Heart right ventricle (tissue), 16 donors: ENCODE data around the gene TRIP13. TPM values are rescaled to one million over a fixed set of nuclear protein-coding genes. Genes with fewer than 3 reads are reported as not detected.

Experiments used
- ATAC-seq, 8 donors: fragments of 200-7000 bp; cut with Tn5 transposase; one replicate each; pipeline ENCODE4 v1.9.1; 2020; ENCODE audit warnings: mild to moderate bottlenecking in 8 of 8, moderate library complexity in 8 of 8, moderate number of reproducible peaks in 1 of 8
- DNase-seq, 2 donors: peaks; one replicate each; pipeline ENCODE4 v3.0.0-alpha.2; 2020
- H3K27ac ChIP-seq, 10 donors: fragments of 200-600 bp; sonication (generic) in 2 of 10; one replicate each; pipeline versions ENCODE4 v1.5.0 to v1.8.0; 2020 to 2022; ENCODE audit warnings: mild to moderate bottlenecking in 3 of 10
- H3K27me3 ChIP-seq, 7 donors: fragments of 200-600 bp; one replicate each; pipeline ENCODE4 v1.8.0; 2021 to 2022; ENCODE audit warnings: mild to moderate bottlenecking in 2 of 7
- H3K36me3 ChIP-seq, 9 donors: fragments of 200-600 bp; sonication (generic) in 1 of 9; one replicate each; pipeline versions ENCODE4 v1.5.0 to v1.8.0; 2020 to 2022; ENCODE audit warnings: mild to moderate bottlenecking in 2 of 9
- H3K4me1 ChIP-seq, 9 donors: fragments of 200-600 bp; sonication (generic) in 1 of 9; one replicate each; pipeline versions ENCODE4 v1.5.0 to v1.8.0; 2020 to 2022; ENCODE audit warnings: mild to moderate bottlenecking in 4 of 9
- H3K4me3 ChIP-seq, 10 donors: fragments of 200-600 bp; sonication (generic) in 2 of 10; one replicate each; pipeline versions ENCODE4 v1.5.0 to v1.8.0; 2020 to 2022; ENCODE audit warnings: mild to moderate bottlenecking in 7 of 10, moderate library complexity in 2 of 10
- H3K9me3 ChIP-seq, 11 donors: fragments of 200-600 bp in 10 of 11; sonication (generic) in 2 of 11; one replicate each; pipeline versions ENCODE4 v1.5.0 to v1.8.0; 2013 to 2022; ENCODE audit warnings: mild to moderate bottlenecking in 2 of 11, control low read depth in 1 of 11, moderate library complexity in 1 of 11
- WGBS, 2 donors: extraction: QIAGEN DNeasy Blood & Tissue Kit; methylation state at CpG; one replicate each; pipeline ENCODE4 v1.1.7; 2013; ENCODE audit warnings: inconsistent platforms in 1 of 2; 5-methylcytosine and 5-hydroxymethylcytosine counted together
- intact Hi-C, 10 donors: fragments of 100-400 bp; cut with DNase I; formaldehyde crosslinking; loops; one replicate each; pipeline versions ENCODE4 v1.11.1 to v1.14.2; 2022
- polyA plus RNA-seq, 2 donors: library from polyadenylated mRNA; stranded (reverse); fragments of 200-250 nt; gene quantifications; one replicate each; pipeline ENCODE4 v1.2.3, GENCODE V29; 2013
- total RNA-seq, 10 donors: library from RNA; stranded (reverse); fragmentation: NEBNext Ultra II Directional in 3 of 10; extraction: Animal tissue kit (Norgen Biotek cat#: 25700) in 3 of 10; gene quantifications; one replicate each; pipeline versions ENCODE4 v1.2.1 to v1.2.4, GENCODE V29; 2021 to 2023
- TF ChIP-seq, protein P1 (sequence below), 9 donors: fragments of 200-600 bp; sonication (generic) in 2 of 9; IDR thresholded peaks; one replicate each; pipeline versions ENCODE4 v1.5.0 to v1.8.0; 2021 to 2022; ENCODE audit warnings: antibody characterized with exemption in 9 of 9, mild to moderate bottlenecking in 5 of 9, moderate library complexity in 1 of 9
- donor health status: Arrhythmogenic right ventricular cardiomyopathy.
- donor health status: ischemic (EF 13 %, LVEDD 7.1; RV severe dilation, severe dysfunction).
- donor health status: healthy with polysubstance abuse.
- donor health status: DM: no; HTN: yes; CAD: no.
- donor health status: DM: no; HTN: no; CAD: no.
- donor health status: ischemic (EF 25% LVEDD 6.9; RV normal size, moderate dysfunction).
- donor health status: ischemic (EF 25% LVEDD 5.7; RV mildly dilated, moderate dysfunction).
- donor health status: healthy.
- donor health status: DM: yes; HTN: yes; CAD: no.
- donor health status: Ischemic cardiomyopathy.
- donor health status: ischemic (EF 35%, LVEDD 5.7; RV mildly dilated, moderate dysfunction).
- donor health status: nonischemic (EF 11% LVEDD 7.7; RV severe dilation, severe dysfunction).
- donor health status: DM: yes; HTN: yes; CAD: no.
- donor health status: PGD.
- donor health status: ischemic (EF 29% LVEDD 5.4; RV normal size, mild dysfunction).
- donor health status: nonischemic (EF 23%, LVEDD 6.1; RV moderate dilation, normal function).

The TRIP13 gene
- total and polyA plus RNA-seq, 12 donors: 0.22 to 2.8 (median 0.86) TPM; not detected in 1

- Histone ChIP-seq H3K27ac (no peak overlapping the region), H3K36me3 (peaks cover 0 to 27% (median 0%) of the 10 kb centered on the region in 9 donors), H3K27me3 (peaks cover 0 to 17% (median 2%) of the 10 kb centered on the region in 7 donors), H3K4me1 (peaks cover 0 to 6% (median 0%) of the 10 kb centered on the region in 9 donors), H3K4me3 (no peak overlapping the region), H3K9me3 (peaks cover 0 to 6% (median 0%) of the 10 kb centered on the region in 11 donors)
- ATAC-seq: no peak
- TF ChIP-seq, protein P1, sequence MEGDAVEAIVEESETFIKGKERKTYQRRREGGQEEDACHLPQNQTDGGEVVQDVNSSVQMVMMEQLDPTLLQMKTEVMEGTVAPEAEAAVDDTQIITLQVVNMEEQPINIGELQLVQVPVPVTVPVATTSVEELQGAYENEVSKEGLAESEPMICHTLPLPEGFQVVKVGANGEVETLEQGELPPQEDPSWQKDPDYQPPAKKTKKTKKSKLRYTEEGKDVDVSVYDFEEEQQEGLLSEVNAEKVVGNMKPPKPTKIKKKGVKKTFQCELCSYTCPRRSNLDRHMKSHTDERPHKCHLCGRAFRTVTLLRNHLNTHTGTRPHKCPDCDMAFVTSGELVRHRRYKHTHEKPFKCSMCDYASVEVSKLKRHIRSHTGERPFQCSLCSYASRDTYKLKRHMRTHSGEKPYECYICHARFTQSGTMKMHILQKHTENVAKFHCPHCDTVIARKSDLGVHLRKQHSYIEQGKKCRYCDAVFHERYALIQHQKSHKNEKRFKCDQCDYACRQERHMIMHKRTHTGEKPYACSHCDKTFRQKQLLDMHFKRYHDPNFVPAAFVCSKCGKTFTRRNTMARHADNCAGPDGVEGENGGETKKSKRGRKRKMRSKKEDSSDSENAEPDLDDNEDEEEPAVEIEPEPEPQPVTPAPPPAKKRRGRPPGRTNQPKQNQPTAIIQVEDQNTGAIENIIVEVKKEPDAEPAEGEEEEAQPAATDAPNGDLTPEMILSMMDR (IDR thresholded peaks at IDR 0.05): no peak
- intact Hi-C loops: no loop called here
- no peak for DNase-seq
- WGBS, 2 donors: 91% methylated on average over 9 of the region's 9 CpGs
Observed at GRCh38 chr5:919356-920000, 26.8 kb downstream of the TRIP13 start.

DNA sequence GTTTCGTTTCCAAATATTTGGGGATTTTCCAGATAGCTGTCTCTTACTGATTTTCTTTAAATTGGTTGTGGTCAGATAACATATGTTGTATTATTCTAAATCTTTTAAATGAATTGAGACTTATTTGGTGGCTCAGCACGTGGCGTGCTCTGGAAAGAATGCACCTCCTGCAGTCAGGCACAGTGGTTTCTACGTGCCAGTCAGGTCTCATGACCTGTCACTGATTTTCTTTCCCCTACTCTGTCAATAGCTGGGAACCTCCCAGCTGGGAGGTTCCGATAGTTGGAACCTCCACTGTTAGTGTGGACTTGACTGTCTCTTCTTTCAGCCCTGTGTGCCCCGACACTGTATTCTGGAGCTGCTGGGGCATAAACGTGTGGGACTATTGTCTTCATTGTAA lies 27.6 kb downstream of the TRIP13 start:
- peaks cover 0 to 6% (median 0%) of the 10 kb centered on the region in 9 donors for H3K4me1 ChIP-seq
- TF ChIP-seq, protein P1 (IDR thresholded peaks at IDR 0.05): no peak
- 89 to 90% methylated on average over 7 of the region's 7 CpGs for WGBS, 2 donors
- peaks cover 0 to 19% (median 0%) of the 10 kb centered on the region in 9 donors for H3K36me3 ChIP-seq
- intact Hi-C loops: loop anchor here in 7 of 10 donors (5.0 to 10.0 kb wide), 8 partner anchors 87 to 724 kb away; partner anchors contain the start of gene NKD2 (in 1 of the 7)
- no peak overlapping the region for H3K27ac ChIP-seq
- peaks cover 0 to 25% (median 9%) of the 10 kb centered on the region in 7 donors for H3K27me3 ChIP-seq
- no peak overlapping the region for H3K4me3 ChIP-seq
- peaks cover 0 to 6% (median 0%) of the 10 kb centered on the region in 11 donors for H3K9me3 ChIP-seq
- ATAC-seq (no peak), DNase-seq (no peak)

GRCh38 chr5:921456-922435 lies 29.1 kb downstream of the TRIP13 start:
- Histone ChIP-seq H3K9me3 (peaks cover 0 to 6% (median 0%) of the 10 kb centered on the region in 11 donors), H3K36me3 (peaks cover 0 to 7% (median 0%) of the 10 kb centered on the region in 9 donors), H3K4me3 (no peak overlapping the region), H3K27ac (no peak overlapping the region), H3K27me3 (peaks cover 0 to 38% (median 22%) of the 10 kb centered on the region in 7 donors), H3K4me1 (peaks cover 0 to 15% (median 8%) of the 10 kb centered on the region in 9 donors)
- 92 to 95% methylated on average over 9 of the region's 9 CpGs for WGBS, 2 donors
- TF ChIP-seq, protein P1 (IDR thresholded peaks at IDR 0.05): no peak
- intact Hi-C loops: loop anchor here in 8 of 10 donors (2.0 to 10.0 kb wide), 9 partner anchors 86 to 723 kb away; partner anchors contain the start of gene NKD2 (in 1 of the 8)
- ATAC-seq (no peak), DNase-seq (no peak)
